GOT3 (cell line): Measurements from ENCODE around the gene ADAMTS13.

Experiments
- DNase-seq: peaks from one replicate; lab custom pipeline; 2025; ENCODE audit warnings: mixed read lengths; lab: John Stamatoyannopoulos, UW

ADAMTS13 gene

GRCh38 chr9:133454943-133455673 is 32.9 kb downstream of the ADAMTS13 start:
- DNase-seq: no peak

GRCh38 chr9:133455936-133456335 is 33.8 kb downstream of the ADAMTS13 start:
- no peak for DNase-seq

- DNase-seq: no peak
Measured at GRCh38 chr9:133456409-133456808, 34.2 kb downstream of the ADAMTS13 start.

- no peak for DNase-seq
Measured at GRCh38 chr9:133457233-133457632, 35.1 kb downstream of the ADAMTS13 start.

- no peak for DNase-seq
Measured at GRCh38 chr9:133457748-133458147, 35.6 kb downstream of the ADAMTS13 start.

GRCh38 chr9:133458643-133459312 is 36.6 kb downstream of the ADAMTS13 start:
- DNase-seq: no peak

GRCh38 chr9:133459476-133460404 is 37.6 kb downstream of the ADAMTS13 start, which contains the start of gene CACFD1:
CACFD1 (plus strand) TSS chr9:133459978; CDS start chr9:133460067, 89 bp downstream.
- peak; percentile 37 for DNase-seq

GRCh38 chr9:133460405-133461175 is 38.4 kb downstream of the ADAMTS13 start:
- DNase-seq: no peak

- no peak for DNase-seq
Measured at GRCh38 chr9:133461975-133462374, 39.8 kb downstream of the ADAMTS13 start.

- DNase-seq: no peak
Measured at GRCh38 chr9:133463234-133463863, 41.2 kb downstream of the ADAMTS13 start.

GRCh38 chr9:133463864-133464615 is 41.9 kb downstream of the ADAMTS13 start:
- DNase-seq: no peak

GRCh38 chr9:133464638-133465037 is 42.5 kb downstream of the ADAMTS13 start:
- no peak for DNase-seq

- DNase-seq: no peak
Measured at GRCh38 chr9:133465984-133466383, 43.8 kb downstream of the ADAMTS13 start.

- DNase-seq: no peak
Measured at GRCh38 chr9:133467101-133467500, 44.9 kb downstream of the ADAMTS13 start.

- DNase-seq: no peak
Measured at GRCh38 chr9:133468374-133468773, 46.2 kb downstream of the ADAMTS13 start.

GRCh38 chr9:133468777-133469421 is 46.7 kb downstream of the ADAMTS13 start:
- no peak for DNase-seq

GRCh38 chr9:133470427-133470924 is 48.3 kb downstream of the ADAMTS13 start:
- DNase-seq: no peak

GRCh38 chr9:133470988-133471387 is 48.8 kb downstream of the ADAMTS13 start:
- DNase-seq: no peak

GRCh38 chr9:133471551-133472276 is 49.5 kb downstream of the ADAMTS13 start:
- DNase-seq: no peak
